NCI-H460 (cell line): Measurements from ENCODE around the gene CASP10. TPM values are rescaled to one million over a fixed set of nuclear protein-coding genes. Genes with fewer than 3 reads are reported as not detected.
"Not testable (repeated sequence)": the region's sequence is repeated elsewhere in the genome, so short reads cannot be mapped to it uniquely, and the experiment has no call there.

ENCODE experiments used
- DNase-seq: peaks from one replicate; pipeline ENCODE4 v3.0.0-alpha.2; 2016; ENCODE audit warnings: low read depth; ENCODE audit errors: extremely low read depth
- total RNA-seq: library from RNA; depleted of rRNA; stranded (reverse); fragments of >200 nt; shearing (Covaris generic); gene quantifications from 2 replicates; pipeline ENCODE4 v1.2.3, GENCODE V29; 2014

Gene CASP10
- total RNA-seq, 1 experiment from 2014 or later: 13.0 TPM

DNA sequence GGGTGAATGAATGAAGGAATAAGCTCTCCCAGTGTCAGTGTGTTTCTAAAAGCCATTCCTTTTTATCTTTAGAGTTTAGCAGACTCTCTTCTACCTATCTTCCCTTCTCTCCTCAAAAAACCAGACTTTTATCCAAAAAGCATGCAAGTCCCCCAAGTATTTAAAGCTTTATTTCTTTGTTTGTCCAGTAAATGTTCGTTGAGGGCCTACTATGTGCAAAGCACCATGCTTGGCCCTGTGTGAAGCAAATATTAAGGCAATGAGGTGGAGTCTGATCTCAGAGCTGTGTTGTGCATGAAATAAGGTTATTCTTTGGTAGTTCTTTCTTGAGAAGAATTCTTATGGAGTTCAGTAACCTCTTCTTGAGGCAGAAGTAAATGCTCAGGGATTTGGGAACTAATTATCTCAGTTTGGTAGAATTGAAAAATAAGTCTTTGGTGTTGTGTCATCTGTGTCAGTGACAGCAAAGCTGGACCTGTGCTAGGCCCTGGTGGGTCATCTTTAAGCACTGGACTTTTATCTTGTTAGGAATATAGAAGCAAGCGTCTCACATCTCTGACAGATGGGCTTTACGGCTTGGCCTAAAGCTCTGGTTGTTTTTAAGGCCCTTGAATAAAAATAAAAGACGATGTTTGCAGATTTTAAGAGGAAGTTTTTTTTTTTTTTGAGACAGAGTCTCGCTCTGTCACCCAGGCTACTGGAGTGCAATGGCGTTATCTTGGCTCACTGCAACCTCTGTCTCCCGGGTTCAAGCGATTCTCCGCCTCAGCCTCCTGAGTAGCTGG, 28.1 kb upstream of the CASP10 start:
- no peak for DNase-seq

DNA sequence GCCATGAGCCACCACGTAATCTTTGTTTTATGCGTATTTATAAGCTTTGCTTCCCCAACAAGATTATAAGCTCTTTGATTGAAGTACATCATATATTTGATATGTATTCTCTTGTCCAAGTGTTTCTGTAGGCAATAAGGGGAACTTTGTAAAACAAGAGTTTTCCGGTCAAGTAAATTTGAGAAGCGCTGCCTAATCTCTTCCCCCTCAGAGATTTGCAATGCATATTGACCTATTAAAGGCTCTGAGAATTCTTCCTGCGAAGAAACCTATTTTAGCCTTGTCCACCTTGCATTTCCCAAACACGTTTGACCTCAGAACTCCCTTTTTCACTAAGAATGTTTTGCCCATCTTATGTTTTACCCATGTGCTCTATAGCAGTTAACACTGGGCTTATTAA, 26.9 kb upstream of the CASP10 start:
- no peak for DNase-seq

DNA sequence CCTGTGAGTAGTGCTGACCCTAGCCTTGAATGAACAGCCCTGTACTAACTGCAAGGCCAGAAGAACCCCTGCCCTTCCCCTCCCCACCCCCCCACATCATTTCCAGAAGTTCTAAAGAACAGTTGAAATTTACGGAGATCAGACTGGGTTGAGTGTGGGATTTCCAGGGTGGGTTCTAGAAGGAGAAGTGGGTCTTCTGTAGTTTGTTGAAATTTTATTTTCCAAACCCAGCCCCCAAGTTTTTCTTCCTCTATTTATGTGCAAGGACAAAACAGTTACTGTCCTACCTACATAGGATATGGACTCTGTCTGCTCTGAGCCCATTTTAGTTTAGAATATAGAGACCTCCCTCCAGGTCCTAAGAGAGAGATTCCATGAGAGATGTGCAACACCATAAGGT, 26.3 kb upstream of the CASP10 start:
- no peak for DNase-seq

DNA sequence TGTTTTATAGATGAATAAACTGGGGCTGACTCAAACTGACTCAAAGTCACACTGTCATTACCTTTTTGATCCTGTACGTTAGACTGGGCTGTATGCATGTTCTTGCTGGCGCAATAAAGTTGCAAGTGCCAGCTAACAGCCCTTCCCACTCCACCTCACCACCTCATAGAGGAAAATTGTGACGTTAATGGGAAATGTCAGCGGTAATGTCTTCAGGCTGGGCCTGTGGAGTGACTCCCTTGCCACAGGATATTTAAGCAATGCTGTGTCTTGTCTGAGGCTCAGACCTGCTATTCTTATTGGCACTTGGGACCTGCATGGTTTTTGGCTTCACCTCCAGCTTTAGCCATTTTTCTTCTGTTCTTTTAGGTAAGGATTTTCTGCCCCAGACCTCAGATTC, 25.2 kb upstream of the CASP10 start:
- peak; percentile 73 for DNase-seq

DNA sequence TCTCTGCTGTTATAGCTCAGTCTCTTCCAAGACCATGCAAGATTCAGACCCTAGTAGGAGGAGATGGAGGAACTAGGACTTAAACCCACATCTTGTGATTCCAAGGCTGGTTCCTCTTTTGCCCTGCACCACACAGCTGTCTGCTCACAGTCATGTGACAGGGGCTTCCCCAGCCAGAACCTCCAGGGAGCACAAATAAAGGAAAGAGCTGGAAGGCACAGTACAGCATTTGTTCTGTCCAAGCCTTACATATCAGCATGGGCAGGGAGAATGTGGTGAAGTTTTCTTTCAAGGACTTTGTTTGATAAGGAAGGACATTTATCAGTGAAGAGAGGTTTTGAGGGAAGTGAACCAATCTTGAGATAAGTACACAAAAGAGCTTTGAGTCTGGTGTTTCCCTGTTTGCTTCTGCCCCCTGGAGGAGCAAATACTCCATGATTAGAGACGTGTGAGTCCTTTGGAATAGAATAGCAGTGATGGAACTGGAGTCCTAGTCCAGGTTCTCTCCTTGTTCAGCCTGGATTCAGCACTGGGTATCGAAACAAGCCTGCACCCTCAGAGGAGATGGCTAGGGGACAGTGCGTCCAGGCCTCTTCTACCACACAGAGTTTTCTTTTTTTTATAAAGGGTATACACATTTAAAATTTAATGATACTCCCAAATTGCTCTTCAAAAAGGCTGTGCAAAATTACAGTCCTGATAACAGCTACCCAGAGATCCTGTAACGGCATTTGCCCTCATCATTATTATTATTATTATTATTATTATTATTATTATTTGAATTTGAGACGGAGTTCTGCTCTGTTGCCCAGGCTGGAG, 24.6 kb upstream of the CASP10 start:
- peak; percentile 85 for DNase-seq

DNA sequence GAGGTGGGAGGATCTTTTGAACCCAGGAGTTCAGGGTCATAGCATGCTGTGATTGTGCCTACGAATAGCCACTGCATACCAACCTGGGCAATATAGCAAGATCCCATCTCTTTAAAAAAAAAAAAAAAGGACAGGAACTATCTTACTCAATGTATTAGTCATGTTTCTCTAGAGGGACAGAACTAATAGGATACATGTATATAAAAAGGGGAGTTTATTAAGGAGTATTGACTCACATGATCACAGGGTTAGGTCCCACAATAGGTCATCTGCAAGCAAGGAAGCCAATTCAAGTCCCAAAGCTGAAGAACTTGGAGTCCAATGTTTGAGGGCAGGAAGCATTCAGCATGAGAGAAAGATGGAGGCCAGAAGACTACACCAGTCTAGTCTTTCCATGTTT, 18.8 kb upstream of the CASP10 start:
- DNase-seq: no peak

DNA sequence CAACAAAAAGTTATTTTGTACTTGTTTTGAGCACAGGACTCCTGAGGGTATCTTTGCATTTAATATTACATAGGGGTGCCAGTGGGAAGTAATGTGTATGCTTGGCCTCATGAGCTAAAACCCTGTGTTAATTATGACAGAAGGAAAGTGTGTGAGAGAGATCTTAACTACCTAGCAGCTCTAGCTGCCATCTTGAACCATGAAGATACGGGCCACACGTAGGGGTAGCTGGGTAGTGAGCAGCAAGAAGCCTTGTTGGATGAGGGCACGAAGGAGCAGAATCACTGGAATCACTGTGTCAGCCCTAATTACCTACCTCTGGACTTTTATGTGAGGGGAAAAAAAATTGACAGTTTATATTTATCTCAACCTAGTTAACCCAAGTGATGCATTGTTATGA, 15.4 kb upstream of the CASP10 start:
- no peak for DNase-seq

DNA sequence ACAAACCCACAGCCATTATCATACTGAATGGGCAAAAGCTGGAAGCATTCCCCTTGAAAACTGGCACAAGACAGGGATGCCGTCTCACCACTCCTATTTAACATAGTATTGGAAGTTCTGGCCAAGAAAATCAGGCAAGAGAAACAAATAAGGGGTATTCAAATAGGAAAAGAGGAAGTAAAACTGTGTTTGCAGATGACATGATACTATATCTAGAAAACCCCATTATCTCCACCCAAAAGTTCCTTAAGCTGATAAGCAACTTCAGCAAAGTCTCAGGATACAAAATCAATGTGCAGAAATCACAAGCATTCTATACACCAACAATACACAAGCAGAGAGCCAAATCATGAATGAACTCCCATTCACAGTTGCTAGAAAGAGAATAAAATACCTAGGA, 14.4 kb upstream of the CASP10 start:
- DNase-seq: not testable (repeated sequence)

DNA sequence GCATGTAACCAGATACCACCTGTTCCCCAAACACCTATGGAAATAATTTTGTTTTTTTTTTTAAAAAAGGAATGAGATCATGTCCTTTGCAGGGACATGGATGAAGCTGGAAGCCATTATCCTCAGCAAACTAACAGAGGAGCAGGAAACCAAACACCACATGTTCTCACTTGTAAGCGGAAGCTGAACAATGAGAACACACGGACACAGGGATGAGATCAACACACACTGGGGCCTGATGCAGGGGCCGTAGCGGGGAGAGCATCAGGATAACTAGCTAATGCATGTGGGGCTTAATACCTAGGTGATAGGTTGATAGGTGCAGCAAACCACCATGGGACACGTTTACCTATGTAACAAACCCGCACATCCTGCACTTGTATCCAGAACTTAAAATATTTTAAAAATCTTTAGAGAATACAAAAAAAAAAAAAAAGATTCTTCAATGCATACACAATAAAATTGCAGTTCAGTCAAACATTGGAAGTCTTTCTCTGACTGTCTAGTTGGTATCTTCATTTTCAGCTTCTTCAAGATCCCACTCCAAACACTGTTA, 11.6 kb upstream of the CASP10 start:
- no peak for DNase-seq

DNA sequence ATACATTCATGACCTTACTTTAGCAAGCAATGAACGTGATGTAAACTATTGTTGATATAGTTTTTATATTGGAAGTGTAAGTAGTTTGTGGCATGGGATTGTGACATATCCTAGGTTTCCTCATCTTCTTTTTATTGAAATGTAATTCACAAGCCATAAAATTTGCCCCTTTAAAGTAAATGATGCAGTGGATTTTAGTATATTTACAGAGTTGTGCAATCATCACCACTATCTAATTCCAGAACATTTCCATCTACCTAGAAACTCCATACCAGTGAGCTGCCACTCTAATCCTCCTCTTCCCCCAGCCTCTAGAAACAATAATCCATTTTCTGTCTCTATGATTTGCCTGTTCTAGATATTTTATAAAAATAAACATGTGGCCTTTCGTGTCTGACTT, 10.7 kb upstream of the CASP10 start:
- no peak for DNase-seq

DNA sequence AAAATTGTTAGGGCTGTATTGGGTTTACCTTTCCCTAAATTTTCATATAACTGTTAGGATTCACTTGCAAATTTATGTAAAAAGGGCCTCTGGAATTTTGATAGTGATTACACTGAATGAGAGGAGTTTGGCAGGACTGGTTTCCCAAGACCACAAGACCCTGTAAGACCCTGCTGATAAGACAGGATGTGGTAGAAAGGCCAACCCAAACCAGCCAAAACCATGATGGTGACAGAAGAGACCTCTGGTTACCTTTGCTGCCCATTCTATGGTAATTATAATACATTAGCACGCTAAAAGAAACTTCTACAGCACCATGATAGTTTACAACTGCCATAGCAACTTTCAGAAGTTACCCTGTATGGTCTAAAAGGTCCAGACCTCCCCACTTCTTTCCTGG, 8.3 kb upstream of the CASP10 start:
- DNase-seq: no peak

DNA sequence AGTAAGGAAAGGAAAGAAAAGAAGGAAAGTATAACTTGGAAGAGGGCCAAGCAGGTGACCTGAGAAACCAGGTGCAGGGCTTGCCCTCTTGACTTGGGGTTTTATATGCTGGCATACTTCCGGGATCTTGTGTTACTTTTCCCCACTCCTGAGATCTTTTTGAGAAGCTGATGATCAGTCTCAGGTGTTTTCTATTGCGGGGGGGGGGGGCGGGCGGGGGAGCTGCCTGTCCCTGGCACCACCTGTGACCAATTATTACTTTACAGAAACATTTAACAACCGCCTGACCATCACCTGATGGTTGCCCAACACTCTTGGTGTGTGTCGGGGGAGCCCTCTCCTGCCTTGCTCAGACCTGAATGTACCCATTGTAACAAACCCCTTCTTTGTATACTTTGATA, 6.9 kb upstream of the CASP10 start:
- DNase-seq: no peak

DNA sequence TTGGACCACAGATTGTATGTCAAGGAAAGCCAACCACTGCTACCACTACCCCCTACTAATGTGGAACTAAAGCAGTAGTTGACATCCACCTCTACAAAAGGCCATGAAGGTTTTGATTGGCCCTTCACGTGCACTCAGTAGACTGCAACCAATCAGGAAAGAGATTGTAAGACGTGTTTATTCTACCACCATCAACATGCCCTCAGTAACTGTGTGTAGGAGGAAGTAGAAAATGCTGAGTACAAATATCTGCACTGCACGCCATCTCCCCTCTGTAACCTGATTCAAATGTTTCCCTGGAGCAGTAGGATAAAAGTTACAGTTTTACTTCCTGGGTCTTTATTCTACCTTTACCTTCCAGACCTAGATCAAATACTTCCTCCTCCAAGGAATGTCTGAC, 2.9 kb upstream of the CASP10 start:
- no peak for DNase-seq

DNA sequence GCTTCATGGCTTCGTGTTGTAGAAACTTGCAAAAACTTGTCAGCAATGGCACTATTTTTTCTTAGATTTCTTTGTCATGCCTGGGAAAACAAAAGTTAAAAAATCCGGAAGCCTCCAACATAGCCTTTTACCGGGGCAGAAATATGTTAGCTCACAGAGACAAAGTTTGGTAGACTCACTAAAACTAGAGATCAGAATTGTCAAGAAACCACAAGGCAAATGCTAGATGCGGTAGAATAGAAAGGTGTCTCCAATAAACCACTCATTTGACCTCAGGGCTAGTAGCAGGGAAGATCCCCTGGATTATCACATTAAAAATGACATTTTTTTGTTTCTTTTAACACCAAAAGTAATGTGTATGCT, 405 bp downstream of the CASP10 start:
- DNase-seq: no peak

DNA sequence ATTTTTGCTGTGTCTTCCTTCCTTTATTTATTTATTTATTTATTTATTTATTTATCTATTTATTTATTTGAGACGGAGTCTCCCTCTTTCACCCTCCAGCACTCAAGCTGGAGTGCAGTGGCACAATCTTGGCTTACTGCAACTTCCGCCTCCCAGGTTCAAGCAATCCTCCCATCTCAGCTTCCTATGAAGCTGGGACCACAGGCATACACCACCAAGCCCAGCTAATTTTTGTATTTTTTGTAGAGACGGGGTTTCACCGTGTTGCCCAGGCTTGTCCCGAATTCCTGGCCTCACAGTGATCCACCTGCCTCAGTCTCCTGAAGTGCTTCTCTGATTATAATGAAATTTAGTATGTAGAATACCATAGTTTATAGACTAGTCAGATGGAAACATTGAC, 894 bp downstream of the CASP10 start:
- DNase-seq: not testable (repeated sequence)

DNA sequence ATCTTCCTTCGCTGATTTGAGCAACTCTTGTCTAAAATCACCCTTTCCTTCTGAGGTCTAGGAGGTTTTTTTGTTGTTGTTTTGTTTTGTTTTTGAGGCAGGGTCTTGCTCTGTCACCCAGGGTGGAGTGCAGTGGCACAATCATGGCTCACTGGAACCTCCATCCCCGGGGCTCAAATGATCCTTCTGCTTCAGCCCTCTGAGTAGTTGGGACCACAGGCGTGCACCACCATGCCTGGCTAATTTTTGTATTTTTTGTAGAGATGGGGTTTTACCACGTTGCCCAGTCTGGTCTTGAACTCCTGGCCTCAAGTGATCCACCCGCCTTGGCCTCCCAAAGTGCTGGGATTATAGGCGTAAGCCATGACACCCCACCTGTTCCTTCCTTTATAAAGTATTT, 1.3 kb downstream of the CASP10 start:
- not testable (repeated sequence) for DNase-seq

DNA sequence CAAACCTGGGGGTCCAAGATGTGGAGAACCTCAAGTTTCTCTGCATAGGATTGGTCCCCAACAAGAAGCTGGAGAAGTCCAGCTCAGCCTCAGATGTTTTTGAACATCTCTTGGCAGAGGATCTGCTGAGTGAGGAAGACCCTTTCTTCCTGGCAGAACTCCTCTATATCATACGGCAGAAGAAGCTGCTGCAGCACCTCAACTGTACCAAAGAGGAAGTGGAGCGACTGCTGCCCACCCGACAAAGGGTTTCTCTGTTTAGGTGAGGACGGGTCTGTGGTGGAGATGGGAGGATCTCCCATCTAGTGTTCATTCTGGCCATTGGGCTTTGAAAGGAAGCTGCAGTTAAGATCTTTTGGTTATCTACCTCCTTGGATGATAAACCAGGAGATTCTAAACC, 2.9 kb downstream of the CASP10 start:
- DNase-seq: no peak

DNA sequence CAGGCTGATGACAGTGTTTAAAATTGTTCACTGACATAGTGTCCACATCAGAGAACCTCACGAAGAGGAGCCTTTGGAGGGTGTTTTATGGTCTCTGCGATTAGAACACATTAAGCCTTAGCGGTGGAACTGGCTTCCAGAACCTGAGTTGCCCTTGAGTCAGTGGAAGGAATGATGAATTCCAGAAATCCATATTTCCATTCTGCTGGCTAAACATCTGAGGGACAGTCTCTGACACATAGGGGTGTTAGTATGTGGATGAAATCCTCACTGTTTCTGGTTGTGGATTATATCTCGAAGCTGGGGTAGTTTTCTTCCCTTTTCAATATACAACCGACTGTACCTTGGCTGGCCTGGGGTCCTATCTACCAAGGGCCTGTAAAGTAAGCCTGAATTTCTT, 4.0 kb downstream of the CASP10 start:
- DNase-seq: no peak

DNA sequence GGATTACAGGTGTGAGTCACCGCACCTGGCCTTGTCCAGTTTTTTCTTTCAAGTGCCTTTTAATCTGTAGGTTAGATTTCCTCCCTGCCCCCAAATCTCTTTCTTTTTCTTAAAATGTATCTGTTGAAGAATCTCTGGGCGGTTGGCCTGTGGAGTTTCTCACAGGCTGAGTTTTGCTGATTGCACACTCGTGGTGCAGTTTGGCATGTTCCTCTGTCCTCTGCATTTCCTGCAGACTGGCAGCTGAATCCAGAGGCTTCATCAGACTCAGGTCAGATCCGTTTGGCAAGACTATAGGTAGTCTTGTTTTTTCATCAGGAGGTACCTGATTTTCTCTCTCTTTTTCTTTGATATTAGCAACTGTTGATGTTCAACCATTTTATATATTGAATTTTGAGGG, 5.5 kb downstream of the CASP10 start:
- DNase-seq: no peak

DNA sequence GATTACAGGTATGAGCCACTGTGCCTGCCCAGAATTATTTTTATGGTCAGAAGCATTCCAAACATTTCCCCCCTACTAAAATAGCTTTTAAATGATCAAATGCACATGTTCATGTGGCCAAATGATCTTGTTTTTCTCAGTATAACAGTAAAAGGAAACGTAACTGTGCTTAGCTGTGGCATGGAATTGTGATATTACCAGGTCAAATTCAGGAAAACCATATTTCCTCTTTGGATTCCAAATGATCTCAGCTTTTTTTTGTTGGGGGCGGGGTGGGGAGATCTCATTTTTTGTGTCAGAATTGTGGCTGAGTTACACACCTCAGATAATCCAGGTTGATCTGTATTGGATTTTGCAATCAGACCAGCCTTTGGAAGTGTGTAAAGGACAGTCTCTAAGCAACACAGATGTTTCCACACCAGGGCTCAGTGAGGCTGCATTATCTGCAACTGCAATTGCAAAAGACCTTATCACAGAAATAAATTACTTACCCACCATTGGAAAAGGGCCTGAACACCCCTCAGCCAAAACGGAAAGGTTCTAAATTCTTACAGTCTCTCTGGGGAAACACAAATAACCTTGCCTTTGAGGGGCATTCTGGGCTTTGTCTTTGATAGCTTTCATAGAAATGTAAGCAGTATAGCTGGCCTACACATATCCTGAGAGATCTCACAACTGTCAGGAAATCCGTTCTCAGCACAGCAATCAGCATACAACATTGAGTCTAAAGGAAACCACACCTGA, 8.4 kb downstream of the CASP10 start:
- no peak for DNase-seq

DNA sequence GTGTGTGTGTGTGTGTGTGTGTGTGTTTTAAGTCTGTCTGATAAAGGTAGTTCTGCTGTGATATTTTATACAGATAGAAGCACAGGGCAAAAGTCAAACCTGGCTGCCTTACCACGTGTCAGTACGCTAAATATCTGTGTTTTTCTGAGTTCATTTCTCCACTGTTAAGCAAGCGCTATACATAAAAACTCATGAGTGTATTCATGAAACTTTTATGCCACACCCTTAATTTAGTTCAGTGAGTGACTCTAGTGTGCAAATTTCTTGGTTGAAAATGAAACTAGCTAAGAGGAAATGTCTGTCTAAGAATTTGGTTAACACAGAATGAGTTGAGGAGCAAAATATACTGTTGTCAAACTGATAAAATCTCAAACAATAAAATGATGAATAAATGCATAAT, 11.2 kb downstream of the CASP10 start:
- DNase-seq: no peak
